Stimulated activated CD4-positive, alpha-beta T cell treated with anti-CD3 and anti-CD28 coated beads, Interleukin-4, amount 100 ng/mL, for 48 hours (primary cell): Measurements from ENCODE around the gene MUC22.
A peak's percentile ranks its signal among the peaks of the same experiment; 100 is the strongest.
"Not testable (repeated sequence)": the region's sequence is repeated elsewhere in the genome, so short reads cannot be mapped to it uniquely, and the experiment has no call there.

ENCODE experiments used
- DNase-seq, 2 donors: peaks; one replicate each; pipeline ENCODE4 v3.0.0-alpha.2; 2020; ENCODE audit warnings: low read depth in 2 of 2

Gene MUC22

DNA sequence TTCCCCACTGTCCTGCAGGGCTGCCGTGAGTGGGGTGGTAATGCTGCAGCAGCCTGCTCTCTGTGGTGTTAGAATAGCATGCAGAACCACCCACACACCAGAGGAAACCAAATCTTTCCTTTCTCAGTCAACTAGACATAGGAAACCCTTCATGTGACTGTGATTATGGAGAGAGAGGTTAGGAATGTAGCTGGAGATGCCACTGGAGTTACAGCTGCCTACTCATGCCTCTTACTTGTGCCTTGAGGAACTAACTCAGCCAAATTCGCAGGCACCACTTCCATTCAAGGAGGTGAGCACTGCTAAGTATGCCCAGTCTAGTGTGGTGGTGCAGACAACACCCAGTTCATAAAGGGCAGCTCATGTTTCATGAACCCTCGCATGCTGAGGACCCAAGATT is 27.4 kb downstream of the MUC22 start:
- no peak for DNase-seq

DNA sequence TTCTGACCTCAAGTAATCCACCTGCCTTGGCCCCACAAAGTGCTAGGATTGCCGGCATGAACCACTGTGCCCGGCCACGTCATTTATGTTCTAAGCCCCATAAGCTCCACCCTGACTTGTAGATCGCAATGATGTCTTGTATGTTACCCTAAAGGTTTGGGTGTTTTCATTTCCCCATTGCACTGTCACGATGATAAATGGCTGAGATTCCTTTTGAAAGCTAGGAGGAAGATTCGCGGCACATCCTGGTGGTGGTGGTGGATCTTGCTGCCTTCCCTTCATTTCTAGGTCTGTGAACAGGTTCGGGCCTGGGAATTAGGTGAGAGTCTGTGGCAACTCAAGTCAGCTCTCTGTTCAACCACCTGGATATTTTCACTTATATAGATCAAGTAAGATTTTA is 28.3 kb downstream of the MUC22 start:
- no peak for DNase-seq

DNA sequence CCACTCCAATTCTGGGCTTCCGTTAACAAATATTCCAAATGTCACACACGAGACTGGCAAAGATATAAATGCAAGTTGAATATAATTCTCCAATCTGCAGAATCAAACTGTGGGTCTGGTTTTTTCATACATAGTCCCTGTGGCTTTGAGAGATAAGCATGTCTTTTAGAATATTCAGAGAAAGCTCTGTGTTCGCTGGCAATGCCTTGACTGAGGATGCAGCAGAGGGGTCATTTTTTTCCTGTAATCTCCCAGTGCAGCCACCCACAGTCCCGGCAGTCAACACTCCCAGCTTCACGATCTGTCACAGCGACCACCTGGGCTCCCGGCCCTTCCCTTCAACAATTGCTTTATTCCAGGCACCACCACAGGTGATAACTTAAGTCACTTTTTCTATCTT is 30.5 kb downstream of the MUC22 start:
- no peak for DNase-seq

DNA sequence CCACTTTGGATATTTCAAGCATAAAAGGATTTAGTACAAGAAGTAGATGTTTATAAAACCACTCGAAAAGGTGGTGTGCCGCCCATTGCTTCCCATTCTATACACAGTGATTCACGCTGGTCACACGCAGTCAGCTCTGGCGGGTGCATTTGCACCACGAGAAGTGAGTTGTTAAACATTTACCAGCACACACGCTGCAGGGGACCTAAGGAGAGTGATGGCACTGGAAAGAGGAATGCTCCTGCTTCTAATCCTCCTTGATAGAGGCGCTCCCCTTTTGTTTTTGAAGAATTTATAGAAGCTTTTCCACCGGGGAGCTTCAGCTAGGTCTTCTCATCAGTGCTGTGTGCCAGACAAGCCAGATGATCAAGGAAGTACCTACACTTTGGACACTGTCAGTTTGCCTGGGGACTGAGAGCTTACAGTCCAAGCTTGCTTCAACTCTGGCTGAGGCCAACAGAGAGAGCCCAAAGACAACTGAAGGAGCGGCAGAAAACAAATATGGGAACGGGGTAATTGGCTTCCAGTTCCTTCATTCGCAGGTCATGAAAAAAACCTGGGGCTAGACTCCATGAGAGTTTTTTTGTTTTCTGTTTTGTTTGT is 31.2 kb downstream of the MUC22 start:
- DNase-seq = no peak

DNA sequence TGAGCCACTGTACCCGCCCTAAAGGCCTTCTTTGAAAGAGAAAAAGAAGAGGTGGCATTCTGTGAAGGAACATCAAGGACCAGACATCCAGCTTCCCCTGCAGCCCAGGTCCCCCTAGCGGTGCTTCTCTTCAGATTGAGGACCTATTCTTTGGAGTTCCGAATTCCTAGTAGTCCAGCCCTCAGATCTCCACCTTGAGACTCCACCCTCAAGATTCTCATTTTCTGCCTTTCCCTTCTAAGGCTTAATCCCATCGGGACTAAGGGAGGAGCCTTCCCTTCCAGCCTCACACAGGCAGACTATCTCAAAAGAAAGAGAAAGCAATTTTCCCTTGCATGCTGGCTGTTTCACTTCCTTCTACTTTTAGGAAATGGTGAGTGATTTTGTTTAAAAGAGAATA is 32.5 kb downstream of the MUC22 start:
- DNase-seq = no peak

DNA sequence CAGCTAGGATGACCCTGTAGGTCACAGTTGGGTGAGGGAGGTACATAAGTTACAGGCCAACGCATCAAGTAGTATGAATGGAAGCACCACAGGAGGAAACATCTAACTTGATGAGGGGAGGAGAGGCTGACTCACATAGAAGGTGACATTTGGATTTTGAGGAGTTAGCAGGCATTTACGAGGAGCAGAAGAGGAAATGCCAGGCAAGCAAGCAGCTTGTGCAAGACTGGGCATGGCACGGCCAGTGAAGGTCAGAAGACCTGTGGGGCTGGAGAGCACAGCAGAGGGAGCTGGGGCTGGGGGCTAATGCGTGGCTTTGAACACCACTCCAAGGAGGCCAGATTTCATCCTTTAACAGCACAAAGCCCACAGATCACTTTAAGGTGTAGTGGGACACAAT is 37.8 kb downstream of the MUC22 start:
- no peak for DNase-seq

DNA sequence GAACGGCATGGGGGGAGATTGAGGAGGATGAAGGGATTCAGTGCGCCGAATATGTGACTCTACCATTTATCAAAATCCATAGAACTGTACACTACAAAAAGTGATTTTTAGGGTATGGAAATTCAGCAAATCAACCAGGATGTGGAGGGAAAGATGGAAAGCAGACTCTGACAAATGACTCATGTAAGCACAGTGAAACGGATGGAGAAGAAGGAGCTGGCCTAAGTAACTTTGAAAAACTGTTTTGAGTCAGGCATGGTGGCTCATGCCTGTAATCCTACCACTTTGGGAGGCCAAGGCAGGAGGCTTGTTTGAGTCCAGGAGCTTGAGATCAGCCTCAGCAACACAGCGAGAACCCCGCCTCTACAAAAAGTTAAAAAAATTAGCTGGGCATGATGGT is 39.2 kb downstream of the MUC22 start:
- no peak for DNase-seq

DNA sequence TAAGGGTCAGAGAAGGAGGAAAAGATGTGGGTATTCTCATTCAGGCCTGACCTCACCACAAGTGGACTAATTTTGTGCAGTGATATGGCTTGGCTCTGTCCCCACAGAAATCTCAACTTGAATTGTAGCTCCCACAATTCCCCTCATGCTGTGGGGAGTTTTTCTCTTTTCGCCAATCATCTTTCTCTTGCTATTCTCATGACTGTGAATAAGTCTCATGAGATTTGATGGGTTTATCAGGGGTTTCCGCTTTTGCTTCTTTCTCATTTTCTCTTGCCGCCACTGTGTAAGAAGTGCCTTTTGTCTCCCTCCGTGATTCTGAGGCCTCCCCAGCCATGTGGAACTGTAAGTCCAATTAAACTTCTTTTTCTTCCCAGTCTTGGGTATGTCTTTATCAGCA is 42.9 kb downstream of the MUC22 start:
- not testable (repeated sequence) for DNase-seq

DNA sequence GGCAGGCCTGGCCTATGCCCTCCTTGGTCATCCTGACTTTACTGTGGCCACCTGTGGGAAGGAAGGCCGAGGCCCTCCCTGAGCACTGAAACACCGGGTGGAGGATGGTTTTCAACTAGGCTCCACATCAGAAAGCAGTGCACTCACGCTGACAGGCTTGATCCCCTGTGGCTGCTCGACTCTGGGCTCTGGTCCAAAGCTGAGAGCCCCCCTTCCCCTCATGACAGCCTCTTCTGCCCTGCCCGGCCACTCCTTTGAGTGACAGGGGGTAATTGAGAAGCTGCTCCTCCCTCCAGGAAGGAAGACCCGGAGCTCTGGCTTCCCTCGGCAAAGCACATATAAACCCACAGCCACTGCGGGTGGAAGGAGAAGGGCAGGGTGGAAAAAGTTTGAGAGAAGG is 43.6 kb downstream of the MUC22 start:
- no peak for DNase-seq

DNA sequence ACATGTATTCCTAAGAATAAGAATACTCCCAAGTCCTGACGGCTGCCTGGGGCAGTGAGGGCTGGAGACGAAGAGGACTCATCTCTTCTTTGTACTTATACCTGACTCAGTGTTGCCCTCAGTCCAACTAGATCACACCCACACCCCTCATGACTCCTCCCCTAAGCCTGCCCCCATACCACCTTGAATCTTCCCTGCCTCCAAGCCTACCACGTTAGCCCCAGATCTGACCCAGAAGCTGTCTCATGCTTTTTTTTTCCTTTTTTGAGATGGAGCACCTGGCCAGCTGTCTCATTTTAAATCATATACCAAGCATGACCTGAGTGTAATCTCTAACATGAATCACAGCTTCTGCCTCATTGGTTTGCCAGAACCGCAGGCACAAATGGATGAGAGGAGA is 45.2 kb downstream of the MUC22 start:
- no peak for DNase-seq

DNA sequence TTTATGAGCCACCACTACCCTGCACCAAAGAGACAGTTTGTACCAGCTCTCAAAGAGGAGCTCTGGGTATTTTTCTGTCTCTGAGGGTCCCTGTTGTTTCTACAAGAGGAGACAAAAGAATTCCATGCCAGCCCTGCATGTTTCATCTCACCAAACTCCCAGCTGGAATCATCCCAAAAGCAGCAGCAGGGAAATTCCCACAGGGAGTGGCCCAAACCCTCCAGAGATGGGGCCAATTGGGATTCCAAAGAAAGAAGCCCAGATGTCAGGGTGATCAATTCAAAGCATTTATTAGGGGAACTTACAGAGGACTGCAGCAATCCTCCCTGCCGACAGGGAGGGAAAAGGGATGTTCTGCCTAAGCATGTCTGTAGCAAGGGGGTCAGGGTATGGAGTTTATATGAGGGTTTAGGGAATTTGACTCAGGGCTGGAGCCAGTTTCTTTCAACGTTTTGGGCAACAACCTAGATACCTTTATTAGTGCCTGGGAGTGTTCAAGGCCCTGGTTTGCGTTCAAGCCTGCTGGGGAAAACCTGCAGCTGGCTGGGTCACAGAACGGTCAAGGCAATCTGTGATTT is 47.2 kb downstream of the MUC22 start:
- no peak for DNase-seq

DNA sequence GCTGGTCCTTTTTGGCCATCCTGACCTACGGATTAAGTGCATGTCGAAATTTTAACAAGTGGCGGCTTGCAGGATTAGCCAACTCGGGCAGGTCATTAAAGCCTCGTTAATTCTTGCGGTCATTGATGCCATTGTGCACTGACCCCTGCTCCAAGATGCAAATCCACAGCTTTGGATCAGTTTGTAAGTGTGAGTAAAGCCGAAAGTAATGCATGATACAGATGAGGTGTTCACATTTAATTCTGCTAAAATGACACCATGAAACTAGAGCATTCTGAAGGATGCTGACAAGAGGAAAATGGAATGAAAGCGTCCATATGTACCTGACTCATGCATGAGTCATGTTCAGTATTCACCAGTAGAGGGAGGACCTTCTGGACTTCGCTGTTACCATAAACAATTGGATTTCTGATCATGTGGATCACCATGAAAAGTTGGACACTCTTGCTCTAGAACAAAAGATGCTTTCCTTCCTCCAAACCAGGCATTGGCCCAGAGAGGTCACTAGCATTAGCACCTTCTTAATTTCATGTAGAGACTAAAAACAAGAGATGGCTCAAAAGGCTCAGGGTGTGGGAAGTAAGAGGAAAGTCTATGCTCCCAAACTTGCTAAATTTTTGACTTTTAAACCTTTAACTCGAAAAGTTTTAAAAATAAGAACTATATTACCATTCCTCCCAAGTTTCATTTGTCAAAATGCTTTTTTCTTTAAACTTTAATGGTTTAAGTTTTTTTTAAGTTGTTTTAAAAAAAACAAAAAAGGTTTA is 48.0 kb downstream of the MUC22 start:
- no peak for DNase-seq

DNA sequence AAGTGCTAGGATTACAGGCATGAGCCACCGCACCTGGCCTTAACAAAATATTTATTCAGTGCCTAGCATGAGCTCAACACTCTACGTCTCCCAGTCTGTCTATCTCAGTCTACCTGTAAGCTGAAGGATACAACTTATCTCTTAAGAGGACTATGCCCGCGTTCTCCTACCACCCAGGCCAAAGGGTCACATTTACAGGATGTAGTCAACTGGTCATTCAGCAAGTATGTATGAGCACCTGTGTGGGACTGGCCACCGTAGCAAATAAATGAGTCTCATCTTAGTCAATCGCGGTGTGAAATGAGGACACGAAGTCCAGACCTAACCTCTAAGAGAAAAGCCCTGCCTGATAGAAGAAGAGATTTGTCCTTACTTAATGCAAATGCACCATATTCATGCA is 49.9 kb downstream of the MUC22 start:
- no peak for DNase-seq

DNA sequence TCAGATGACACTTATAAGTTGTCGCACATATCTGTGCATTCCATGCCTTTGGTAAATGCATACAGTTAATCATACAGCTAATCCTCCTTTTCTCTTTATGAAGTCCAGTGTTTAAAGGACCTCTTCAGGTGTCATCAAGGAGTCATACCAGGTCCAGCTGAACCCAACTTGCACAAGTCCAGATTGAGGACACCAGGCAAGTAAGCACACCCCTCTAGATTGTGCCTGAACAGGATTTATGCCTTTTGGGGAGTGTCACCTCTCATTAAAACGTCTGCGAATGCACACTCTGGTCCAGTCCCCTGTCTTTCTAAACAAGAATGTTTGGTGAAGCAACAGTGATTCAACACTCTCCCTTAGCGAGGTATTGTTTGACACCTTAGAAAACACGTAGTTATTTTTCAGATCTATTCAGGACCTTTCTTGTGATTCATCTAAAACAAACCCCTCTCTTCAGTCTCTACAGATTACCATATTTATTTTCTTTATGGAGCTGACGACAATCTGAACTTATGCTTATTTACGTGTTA is 53.7 kb downstream of the MUC22 start:
- no peak for DNase-seq

DNA sequence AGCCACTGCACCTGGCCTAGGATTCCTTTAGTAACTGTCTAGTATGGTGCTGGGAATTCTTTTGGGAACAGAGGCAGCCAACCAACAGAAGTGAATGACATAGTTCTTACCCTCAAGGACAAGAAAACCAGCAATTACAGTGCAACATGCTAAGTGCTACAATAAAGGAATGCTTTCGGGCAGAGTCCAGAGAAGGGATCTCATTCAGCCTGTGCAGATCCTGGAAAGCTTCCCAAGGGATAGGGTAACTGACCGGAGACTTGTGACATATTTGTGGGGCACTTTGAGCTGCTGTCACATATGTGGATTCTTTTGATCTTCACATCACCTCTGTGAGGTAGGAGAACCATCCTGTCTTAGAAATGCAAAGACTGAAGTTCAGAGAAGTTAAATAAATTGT is 55.3 kb downstream of the MUC22 start:
- DNase-seq = no peak

DNA sequence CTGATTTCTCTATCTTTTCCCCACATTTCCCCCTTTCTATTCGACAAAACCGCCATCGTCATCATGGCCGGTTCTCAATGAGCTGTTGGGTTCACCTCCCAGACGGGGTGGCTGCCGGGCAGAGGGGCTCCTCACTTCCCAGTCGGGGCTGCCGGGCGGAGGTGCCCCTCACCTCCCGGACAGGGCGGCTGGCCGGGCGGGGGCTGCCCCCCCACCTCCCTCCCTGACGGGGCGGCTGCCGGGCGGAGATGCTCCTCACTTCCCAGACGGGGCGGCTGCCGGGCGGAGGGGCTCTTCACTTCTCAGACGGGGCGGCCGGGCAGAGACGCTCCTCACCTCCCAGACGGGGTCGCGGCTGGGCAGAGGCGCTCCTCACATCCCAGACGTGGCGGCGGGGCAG is 56.8 kb downstream of the MUC22 start:
- DNase-seq = not testable (repeated sequence)

DNA sequence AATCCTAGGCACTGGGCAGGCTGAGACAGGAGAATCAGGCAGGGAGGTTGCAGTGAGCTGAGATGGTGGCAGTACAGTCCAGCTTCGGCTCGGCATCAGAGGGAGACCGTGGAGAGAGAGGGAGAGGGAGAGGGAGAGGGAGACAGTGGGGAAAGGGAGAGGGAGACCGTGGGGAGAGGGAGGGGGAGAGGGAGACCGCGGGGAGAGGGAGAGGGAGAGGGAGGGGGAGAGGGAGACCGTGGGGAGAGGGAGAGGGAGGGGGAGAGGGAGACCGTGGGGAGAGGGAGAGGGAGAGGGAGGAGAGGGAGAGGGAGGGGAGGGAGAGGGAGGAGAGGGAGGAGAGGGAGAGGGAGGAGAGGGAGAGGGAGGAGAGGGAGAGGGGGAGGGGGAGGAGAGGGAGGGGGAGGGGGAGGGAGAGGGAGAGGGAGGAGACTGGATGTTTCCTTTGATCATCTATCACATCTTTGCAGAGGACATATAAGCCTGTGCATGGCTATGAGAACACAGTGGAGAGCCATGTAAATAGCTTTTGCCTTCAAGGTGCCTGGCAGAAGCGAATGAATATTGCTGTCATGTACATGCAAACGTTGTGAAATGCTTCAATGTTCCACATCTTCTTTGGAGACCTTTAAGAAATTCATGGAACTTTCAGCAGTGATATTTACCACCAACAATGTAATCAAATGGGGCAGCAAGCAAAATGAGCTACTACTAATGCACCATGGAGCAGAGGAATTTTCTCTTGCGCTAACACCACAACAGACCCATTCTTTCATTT is 57.8 kb downstream of the MUC22 start:
- not testable (repeated sequence) for DNase-seq

DNA sequence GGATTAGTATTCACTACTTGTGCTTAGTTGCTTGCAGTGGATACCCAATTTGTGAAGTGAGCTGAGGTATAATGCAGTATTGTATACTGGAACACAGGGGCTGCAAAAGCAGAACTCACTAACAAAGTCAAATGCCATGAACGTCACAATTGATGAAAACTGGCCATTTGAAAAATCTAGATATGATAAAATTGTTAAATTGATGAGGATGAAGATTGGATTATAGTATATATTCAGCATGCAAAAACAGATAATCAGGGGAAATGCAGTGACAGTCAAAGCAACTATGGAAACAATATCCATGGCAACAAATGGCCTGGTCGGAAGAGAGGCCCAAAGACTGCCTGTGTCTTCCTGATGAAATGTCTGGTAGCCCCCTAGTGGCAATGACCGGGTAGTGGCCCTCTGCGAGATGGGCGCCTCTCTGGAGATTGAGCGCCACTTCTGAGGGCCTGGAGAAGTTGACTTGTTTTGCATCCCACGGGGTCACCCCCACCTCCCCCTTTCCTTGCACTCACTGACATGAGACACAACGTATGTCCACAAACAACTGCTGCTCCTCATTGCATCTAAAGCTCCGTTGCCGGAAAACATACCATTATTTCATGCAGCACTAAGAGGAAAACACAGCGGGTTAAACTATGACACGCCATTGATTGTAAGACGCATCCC is 58.5 kb downstream of the MUC22 start:
- peak; percentile 61 to 69 for DNase-seq

DNA sequence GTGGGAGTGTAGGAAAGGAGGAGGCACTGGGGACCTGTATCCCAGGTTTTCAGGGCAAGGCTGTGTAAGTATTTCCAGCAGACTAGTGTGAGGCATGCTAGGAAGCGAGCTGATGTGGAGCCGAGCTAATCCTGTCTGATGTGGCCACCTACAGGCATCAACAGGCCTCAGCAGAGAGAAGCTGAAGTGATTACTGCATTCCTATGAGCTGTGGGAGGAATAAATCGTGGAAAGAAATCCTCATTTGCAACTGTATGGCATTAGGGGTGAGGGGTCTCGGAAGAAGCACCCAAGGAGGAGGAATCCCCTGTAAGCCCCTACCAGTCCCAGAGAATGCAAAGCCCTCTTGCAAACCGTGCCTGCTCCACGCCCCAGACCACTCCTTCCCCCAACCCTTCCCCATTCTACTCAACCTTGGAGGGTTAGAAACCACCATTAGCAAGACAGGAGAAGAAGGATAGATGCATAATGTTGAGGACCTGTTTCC is 60.5 kb downstream of the MUC22 start:
- no peak for DNase-seq

DNA sequence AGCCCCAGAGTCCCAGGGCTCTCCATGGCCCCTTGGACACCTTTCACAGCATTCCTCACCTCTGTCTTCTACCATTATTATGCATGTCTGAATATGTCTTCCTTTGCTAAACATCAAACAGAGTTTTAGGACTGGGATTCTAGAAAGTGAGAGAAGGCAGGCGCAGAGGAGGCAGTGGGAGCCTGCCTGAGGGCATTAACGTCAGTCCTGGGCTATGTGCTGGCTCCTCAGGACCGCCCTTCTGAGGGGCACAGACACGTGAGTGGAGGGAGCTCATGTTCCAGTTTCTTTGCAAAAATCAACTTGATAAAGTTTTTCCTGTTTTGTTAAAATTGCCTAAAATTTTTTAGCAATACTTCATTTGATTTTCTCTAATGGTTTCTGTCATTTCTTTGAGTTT is 64.1 kb downstream of the MUC22 start:
- no peak for DNase-seq

DNA sequence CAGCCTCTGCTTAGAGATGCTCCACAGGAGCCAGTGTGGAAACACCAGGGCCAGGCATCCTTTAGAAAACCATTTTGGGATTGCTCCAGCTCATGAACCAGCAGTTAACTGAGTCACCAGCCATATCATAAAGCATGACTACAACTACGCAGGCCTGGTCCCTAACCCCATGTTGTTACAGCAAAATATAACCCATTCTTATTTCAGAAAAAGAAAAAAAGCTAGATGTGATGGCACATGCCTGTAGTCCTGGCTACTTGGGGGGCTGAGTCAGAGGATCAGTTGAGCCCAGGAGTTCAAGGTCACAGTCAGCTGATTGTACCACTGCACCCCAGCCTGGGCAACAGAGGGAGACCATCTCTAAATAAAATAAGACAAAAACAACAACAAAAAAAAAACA is 65.3 kb downstream of the MUC22 start:
- no peak for DNase-seq

DNA sequence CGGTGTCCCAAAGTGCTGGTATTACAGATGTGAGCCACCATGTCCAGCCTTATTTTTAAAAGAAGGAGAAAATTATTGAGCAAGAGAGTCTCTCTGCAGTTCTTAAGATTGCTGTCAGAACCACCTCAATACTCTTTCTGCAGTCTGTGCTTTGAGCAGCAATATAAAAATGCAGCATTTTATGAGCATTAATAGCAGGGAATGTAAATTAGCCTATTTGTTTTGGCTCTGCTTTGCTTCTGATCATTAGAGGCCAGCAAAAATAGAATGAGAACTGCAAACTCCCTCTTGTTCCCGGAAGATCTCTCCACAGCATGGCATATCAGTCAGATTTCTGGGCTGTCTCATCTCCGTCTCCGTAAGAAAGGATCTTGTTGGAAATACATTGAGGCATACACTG is 66.3 kb downstream of the MUC22 start:
- no peak for DNase-seq
